Parathyroid adenoma (tissue), 2 donors: ENCODE results near the gene TMEM41B.
"Not testable (repeated sequence)": the region's sequence is repeated elsewhere in the genome, so short reads cannot be mapped to it uniquely, and the experiment has no call there.

Experiments
- H2AFZ ChIP-seq: fragments of 300-600 bp; sonication (generic); one replicate; pipeline ENCODE4 v1.7.0; 2017; ENCODE audit warnings: antibody characterized with exemption, mild to moderate bottlenecking
- H3K27ac ChIP-seq: fragments of 300-600 bp; sonication (generic); one replicate; pipeline ENCODE4 v1.7.0; 2017
- H3K27me3 ChIP-seq: fragments of 300-600 bp; sonication (generic); one replicate; pipeline ENCODE4 v1.7.0; 2017; ENCODE audit warnings: low read length; ENCODE audit not compliant: control insufficient read depth, insufficient read depth
- H3K36me3 ChIP-seq: fragments of 300-600 bp; sonication (generic); one replicate; pipeline ENCODE4 v1.7.0; 2017; ENCODE audit warnings: low read length; ENCODE audit not compliant: control insufficient read depth, insufficient read depth
- H3K4me1 ChIP-seq: fragments of 300-600 bp; sonication (generic); one replicate; pipeline ENCODE4 v1.7.0; 2017; ENCODE audit warnings: control low read depth
- H3K4me2 ChIP-seq: fragments of 300-600 bp; sonication (generic); one replicate; pipeline ENCODE4 v1.7.0; 2017; ENCODE audit warnings: low read length
- H3K4me3 ChIP-seq: fragments of 300-600 bp; sonication (generic); one replicate; pipeline ENCODE4 v1.7.0; 2017; ENCODE audit warnings: low read depth, low read length
- H3K79me2 ChIP-seq: fragments of 300-600 bp; sonication (generic); one replicate; pipeline ENCODE4 v1.7.0; 2017; ENCODE audit warnings: control low read depth
- H3K9ac ChIP-seq: fragments of 300-600 bp; sonication (generic); one replicate; pipeline ENCODE4 v1.7.0; 2017; ENCODE audit warnings: mild to moderate bottlenecking
- H3K9me3 ChIP-seq: fragments of 300-600 bp; sonication (generic); one replicate; pipeline ENCODE4 v1.7.0; 2017; ENCODE audit warnings: low read length; ENCODE audit not compliant: control insufficient read depth
- TF ChIP-seq, protein P1 (sequence below): fragments of 300-600 bp; sonication (generic); IDR thresholded peaks from one replicate; pipeline ENCODE4 v1.7.0; 2017; ENCODE audit warnings: antibody characterized with exemption, mild to moderate bottlenecking
- donor health status: primary hyperparathyroidism.

Gene TMEM41B

DNA sequence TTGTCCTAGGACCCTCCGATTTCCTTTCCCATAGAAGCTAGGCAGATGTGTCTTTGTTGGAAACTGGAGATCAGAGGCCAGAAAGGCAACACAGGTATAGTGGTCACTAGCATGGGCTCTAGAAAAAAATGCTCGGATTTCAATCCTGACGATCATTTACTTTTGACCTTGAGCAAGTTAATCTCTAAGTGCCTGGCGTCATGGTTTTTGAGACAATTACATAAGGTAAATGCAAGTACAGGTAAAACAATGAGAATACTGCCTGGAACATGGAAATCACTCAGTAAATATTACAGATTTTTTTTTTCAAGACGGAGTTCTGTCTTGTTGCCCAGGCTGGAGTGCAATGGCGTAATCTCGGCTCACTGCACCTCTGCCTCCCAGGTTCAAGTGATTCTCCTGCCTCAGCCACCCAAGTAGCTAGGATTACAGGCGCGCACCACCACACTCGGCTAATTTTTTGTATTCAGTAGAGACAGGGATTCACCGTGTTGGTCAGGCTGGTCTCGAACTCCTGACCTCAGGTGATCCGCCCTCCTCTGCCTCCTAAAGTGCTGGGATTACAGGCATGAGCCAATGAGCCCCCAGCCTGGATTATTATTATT, 48.2 kb downstream of the TMEM41B start:
- Histone ChIP-seq H3K4me1 (no peaks in the 10 kb centered on the region), H3K9me3 (no peaks in the 10 kb centered on the region), H3K27ac (peak overlapping the region; percentile 57), H3K27me3 (no peaks in the 10 kb centered on the region), H3K36me3 (no peaks in the 10 kb centered on the region), H3K4me2 (no peak overlapping the region), H3K79me2 (no peaks in the 10 kb centered on the region), H3K9ac (no peak overlapping the region), H2AFZ (peak overlapping the region; percentile 90), H3K4me3 (peak overlapping the region; percentile 59)
- TF ChIP-seq, protein P1, sequence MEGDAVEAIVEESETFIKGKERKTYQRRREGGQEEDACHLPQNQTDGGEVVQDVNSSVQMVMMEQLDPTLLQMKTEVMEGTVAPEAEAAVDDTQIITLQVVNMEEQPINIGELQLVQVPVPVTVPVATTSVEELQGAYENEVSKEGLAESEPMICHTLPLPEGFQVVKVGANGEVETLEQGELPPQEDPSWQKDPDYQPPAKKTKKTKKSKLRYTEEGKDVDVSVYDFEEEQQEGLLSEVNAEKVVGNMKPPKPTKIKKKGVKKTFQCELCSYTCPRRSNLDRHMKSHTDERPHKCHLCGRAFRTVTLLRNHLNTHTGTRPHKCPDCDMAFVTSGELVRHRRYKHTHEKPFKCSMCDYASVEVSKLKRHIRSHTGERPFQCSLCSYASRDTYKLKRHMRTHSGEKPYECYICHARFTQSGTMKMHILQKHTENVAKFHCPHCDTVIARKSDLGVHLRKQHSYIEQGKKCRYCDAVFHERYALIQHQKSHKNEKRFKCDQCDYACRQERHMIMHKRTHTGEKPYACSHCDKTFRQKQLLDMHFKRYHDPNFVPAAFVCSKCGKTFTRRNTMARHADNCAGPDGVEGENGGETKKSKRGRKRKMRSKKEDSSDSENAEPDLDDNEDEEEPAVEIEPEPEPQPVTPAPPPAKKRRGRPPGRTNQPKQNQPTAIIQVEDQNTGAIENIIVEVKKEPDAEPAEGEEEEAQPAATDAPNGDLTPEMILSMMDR, result no peak

DNA sequence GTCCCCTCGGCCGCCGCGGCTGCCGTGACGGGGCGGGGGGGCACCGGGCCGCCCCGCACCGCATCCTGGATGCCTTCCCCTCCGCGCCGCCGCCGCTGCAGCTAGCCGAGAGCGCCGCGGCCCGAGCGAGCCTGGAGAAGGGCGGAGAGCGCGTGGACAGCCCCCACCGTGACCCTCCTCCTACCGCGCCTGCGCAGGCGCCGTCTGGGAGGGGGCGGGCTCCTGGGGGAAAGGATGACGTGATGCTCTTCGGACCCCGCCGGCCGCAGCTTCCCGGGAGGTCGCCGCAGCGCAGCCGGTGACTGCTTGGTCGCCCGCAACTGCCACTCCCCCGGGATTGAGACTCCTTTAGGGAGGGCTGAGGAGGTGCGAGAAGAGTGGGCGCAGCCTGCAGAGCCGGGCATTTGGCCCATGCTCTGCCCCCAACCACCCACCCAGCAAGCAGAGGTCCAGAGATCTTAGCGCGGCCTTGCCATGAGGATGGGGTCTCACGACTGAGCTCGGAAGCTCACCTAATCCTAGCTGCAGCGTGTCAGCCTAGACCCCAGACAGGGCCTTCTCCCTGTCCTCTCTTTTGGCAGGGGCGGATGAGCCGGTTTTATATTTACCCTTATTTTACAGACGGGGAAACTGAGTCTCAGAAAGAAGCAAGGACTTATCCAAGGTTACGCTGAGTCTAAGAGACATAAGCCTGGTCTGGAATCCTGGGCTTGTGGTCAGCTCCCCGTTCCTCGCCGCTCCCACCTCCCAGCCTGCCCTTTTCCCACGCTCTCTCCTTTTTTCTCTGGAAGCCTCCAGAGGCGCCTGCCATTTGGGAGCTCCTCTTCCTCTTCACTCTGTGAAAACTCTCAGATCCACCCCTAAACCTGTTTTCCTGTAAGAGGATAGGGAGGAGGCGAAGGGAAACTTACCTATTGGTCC, 48.9 kb downstream of the TMEM41B start, which contains the start of gene DENND5A:
Gene DENND5A, minus strand, starts transcription at position 140 of the 921 bp plus-strand sequence. CDS start 281 bp downstream, outside the sequence.
- H3K27ac ChIP-seq, result peak within 1 kb of the TSS; percentile 68
- TF ChIP-seq, protein P1, result no peak
- no peak within 1 kb of the TSS for H3K9ac ChIP-seq
- no peaks in the 10 kb centered on the region for H3K79me2 ChIP-seq
- no peaks in the 10 kb centered on the region for H3K4me1 ChIP-seq
- peak within 1 kb of the TSS; percentile 64 for H3K4me3 ChIP-seq
- H3K27me3 ChIP-seq, result no peaks in the 10 kb centered on the region
- H3K36me3 ChIP-seq, result no peaks in the 10 kb centered on the region
- peak within 1 kb of the TSS; percentile 76 for H3K4me2 ChIP-seq
- peak within 1 kb of the TSS; percentile 90 for H2AFZ ChIP-seq
- H3K9me3 ChIP-seq, result no peaks in the 10 kb centered on the region

DNA sequence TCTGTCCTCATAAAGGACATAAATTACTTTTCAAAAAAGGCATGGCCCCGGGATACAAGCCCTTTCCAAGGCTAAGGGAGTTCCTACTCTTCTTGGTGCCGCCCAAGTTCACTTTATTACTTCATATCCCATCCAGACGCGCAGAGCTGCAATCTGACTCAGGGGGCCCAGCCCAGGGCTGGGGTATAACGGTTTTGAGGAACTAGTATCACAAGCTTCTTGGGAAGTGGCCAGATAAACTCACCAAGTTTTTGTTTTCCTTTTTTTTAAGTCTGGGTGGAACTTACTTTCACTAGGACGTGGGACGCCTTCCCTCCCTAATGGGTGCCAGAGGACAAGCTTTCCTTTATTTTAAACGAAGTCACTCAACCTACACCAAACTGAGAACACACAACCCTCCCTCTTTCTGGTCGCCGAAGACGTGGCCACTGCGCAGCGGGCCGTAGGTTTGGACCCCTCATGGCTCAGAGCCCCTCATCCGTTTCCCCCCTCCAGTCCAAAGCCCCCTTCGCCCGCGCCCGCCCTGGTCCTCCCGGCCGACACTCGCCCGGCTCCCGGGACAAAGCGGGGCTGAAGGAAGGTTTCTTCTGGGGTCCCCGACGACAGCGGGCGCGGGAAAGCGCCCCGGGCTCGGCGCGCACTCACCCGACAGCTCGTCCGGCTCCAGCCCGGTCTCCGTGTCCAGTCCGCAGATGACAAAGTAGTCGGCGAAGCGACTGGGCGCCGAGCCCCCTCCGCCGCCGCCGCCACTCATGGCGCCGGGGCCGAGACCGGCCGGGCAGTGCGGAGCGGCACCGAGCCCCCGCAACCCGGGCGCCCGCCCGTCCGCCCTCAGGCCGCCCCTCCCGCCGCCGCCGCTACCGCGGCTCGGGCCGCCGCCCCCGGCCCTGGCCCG, 49.8 kb downstream of the TMEM41B start:
- Histone ChIP-seq H3K4me3 (peak overlapping the region; percentile 64), H3K9me3 (no peaks in the 10 kb centered on the region), H3K36me3 (no peaks in the 10 kb centered on the region), H3K4me2 (peak overlapping the region; percentile 74), H3K27ac (peak overlapping the region; percentile 68), H3K79me2 (peaks cover under 1% of the 10 kb centered on the region), H3K27me3 (no peaks in the 10 kb centered on the region), H2AFZ (peak overlapping the region; percentile 80), H3K9ac (no peak overlapping the region), H3K4me1 (no peaks in the 10 kb centered on the region)
- TF ChIP-seq, protein P1, result no peak

DNA sequence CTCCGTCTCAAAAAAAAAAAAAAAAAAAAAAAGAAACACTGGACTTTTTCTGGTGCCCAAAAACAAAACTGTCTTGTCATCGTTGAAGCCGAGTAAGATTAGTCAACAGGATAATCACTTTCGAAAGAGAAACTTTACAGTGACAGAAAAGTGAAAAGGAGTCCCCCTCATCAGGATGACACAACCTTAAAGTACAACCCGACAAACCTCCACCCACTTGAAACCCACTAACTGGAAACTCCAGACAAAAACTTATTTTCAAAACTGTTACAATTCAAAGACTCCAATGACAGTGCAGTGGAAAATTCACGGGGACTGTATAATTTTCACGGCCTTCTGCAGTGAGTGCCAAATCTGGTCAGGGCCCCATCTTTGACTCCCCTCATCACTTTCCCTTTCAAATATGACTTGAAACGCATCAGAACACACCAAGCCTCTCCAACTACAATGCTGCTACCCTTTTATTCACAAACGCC, 50.5 kb downstream of the TMEM41B start:
- H2AFZ ChIP-seq, result peak overlapping the region; percentile 80
- TF ChIP-seq, protein P1, result no peak
- peak overlapping the region; percentile 74 for H3K4me2 ChIP-seq
- H3K9me3 ChIP-seq, result no peaks in the 10 kb centered on the region
- H3K27ac ChIP-seq, result peak overlapping the region; percentile 68
- H3K79me2 ChIP-seq, result peaks cover 3% of the 10 kb centered on the region
- H3K4me1 ChIP-seq, result no peaks in the 10 kb centered on the region
- no peak overlapping the region for H3K9ac ChIP-seq
- no peaks in the 10 kb centered on the region for H3K36me3 ChIP-seq
- no peaks in the 10 kb centered on the region for H3K27me3 ChIP-seq
- H3K4me3 ChIP-seq, result peak overlapping the region; percentile 64

DNA sequence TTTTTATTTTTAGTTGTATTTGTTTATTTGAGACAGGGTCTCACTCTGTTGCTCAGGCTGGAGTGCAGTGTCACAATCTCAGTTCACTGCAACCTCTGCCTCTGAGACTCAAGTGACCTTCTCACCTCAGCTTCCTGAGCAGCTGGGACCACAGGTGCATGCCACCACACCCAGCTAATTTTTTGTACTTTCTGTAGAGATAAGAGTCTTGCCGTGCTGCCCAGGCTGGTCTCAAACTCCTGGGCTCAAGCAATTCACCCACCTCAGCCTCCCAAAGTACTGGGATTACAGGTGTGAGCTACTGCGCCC, 53.6 kb downstream of the TMEM41B start:
- not testable (repeated sequence) for H3K27ac ChIP-seq, H3K4me2 ChIP-seq, H2AFZ ChIP-seq, H3K79me2 ChIP-seq, H3K27me3 ChIP-seq, H3K9me3 ChIP-seq, H3K36me3 ChIP-seq, H3K4me3 ChIP-seq, H3K4me1 ChIP-seq, H3K9ac ChIP-seq
